ENCODE results near the gene PRR36. TPM values are rescaled to one million over a fixed set of nuclear protein-coding genes. Genes with fewer than 3 reads are reported as not detected.

The PRR36 gene
- total RNA-seq, 1 donor: not detected

GRCh38 chr19:7851623-7852500, 22.3 kb downstream of the PRR36 start:
- DNase-seq (ENCODE audit: low read depth): no peak
- no peak overlapping the region for H3K4me3 ChIP-seq (ENCODE audit: low read depth, low read length)
- no peak for TF ChIP-seq CTCF (IDR thresholded peaks at IDR 0.05; ENCODE audit: insufficient read depth, low read depth, low read length)

DNA sequence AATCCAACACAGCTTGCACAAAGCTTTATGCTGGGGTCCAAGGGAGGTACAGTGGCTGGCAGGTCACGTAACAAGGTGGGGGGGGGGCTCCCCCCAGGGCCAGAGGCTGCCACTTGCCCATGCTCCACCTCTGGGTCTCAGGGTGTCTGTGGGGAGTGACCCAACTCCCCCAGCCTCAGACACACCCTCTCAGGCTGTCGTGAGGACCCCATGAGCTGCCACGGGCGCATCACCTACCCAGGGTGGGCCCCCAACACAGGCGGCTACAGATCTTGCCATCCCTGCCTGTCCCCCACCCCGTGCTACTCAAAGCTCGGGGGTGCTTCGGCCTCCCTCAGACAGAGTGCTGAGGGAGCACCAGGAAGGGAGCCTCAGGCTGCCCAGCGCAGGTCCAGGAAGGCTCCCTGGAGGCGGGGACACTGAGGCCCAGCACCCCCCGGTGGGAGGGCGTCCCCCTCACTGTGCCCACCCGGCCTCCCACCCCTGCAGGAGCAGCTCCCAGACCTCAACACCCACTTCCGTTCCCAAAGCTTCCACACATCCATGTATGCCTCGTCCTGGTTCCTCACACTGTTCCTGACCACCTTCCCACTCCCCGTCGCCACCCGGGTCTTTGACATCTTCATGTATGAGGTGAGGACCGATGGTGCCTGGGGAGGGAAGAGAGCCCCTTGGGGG, 23.1 kb downstream of the PRR36 start:
- no peak overlapping the region for H3K4me3 ChIP-seq (ENCODE audit: low read depth, low read length)
- no peak for TF ChIP-seq CTCF (IDR thresholded peaks at IDR 0.05; ENCODE audit: insufficient read depth, low read depth, low read length)
- DNase-seq (ENCODE audit: low read depth): no peak

GRCh38 chr19:7850000-7850813, 24.0 kb downstream of the PRR36 start:
- no peak for TF ChIP-seq CTCF (IDR thresholded peaks at IDR 0.05; ENCODE audit: insufficient read depth, low read depth, low read length)

DNA sequence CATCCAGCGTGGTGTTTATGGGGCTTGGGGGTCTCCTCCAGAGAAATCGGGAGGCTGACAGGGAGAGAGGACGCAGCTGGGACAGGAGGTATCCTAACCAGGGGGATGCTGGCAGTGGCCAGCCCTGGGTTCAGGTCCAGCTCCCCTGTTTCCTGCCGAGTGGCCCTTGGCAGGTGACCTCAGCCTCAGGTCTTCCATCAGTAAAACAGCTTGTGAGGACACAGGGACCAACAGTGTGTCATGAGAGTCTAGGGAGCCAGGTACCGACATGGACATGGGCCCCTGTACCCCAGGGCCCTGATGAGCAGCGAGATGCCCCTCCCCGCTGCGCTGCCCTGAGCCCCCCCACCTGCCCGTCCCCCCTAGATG, 24.6 kb downstream of the PRR36 start:
- no peak overlapping the region for H3K4me3 ChIP-seq (ENCODE audit: low read depth, low read length)
- DNase-seq (ENCODE audit: low read depth): no peak
- no peak for TF ChIP-seq CTCF (IDR thresholded peaks at IDR 0.05; ENCODE audit: insufficient read depth, low read depth, low read length)

More at GRCh38 chr19:7850000-7850813, 24.0 kb downstream of the PRR36 start:
- peak; percentile 24 for DNase-seq (ENCODE audit: low read depth)
- no peak overlapping the region for H3K4me3 ChIP-seq (ENCODE audit: low read depth, low read length)

DNA sequence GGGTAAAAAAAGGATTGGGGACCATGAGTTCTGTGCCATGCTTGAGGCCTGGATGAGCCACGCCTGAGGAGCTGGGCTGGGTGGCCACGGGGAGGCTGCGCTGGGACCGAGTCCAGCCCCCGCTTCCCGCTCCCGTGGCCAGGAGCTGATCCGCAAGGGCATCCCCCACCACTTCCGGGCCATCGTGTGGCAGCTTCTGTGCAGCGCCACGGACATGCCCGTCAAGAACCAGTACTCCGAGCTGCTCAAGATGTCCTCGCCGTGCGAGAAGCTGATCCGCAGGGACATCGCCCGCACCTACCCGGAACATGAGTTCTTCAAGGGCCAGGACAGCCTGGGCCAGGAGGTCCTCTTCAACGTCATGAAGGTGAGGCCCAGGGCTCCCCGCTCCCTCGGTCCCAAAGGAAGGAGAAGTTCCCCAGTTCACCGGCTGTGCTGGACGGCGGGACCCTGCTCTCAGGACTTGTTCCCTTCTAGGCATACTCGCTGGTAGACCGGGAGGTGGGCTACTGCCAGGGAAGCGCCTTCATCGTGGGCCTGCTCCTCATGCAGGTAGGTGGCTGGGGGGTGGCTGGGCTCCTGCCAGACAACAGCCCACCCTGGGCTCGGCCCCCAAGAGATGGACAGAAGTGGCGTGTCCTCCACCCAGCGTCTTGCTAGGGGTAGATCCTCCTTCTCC, 25.3 kb downstream of the PRR36 start:
- DNase-seq (ENCODE audit: low read depth): no peak
- no peak for TF ChIP-seq CTCF (IDR thresholded peaks at IDR 0.05; ENCODE audit: insufficient read depth, low read depth, low read length)
- no peak overlapping the region for H3K4me3 ChIP-seq (ENCODE audit: low read depth, low read length)

DNA sequence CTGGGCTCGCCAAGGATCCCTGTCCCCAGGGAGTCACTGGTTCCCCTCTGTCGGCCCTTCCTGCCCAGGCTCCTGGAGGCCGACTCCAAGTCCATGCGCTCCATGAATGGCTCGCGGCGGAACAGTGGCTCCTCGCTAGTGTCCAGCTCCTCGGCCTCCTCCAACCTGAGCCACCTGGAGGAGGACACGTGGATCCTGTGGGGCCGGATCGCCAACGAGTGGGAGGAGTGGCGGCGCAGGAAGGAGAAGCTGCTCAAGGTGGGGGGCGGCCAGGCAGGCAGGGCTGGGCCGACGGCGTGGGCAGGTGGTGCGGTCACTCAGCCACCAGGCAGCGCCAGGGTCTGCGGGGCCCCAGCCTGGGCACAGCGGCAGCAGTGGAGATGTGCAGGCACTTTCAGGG, 26.5 kb downstream of the PRR36 start:
- TF ChIP-seq CTCF (IDR thresholded peaks at IDR 0.05; ENCODE audit: insufficient read depth, low read depth, low read length): no peak
- no peak overlapping the region for H3K4me3 ChIP-seq (ENCODE audit: low read depth, low read length)
- DNase-seq (ENCODE audit: low read depth): no peak
